CD4-positive, alpha-beta T cell (primary cell): ENCODE measurements around the gene PRKG1. TPM values are rescaled to one million over a fixed set of nuclear protein-coding genes. Genes with fewer than 3 reads are reported as not detected.

Source experiments
- ATAC-seq: fragments of 200-7000 bp; cut with Tn5 transposase; one replicate; pipeline ENCODE4 v1.10.0; 2022; ENCODE audit warnings: mild to moderate bottlenecking; ENCODE audit not compliant: poor library complexity
- CTCF ChIA-PET: fragments of 350-600 bp; sonication (Branson Sonifier 250); formaldehyde crosslinking; loops from one replicate; lab custom pipeline; 2021; ENCODE audit warnings: antibody characterized with exemption, inconsistent platforms; lab: Charles Lee
- POLR2A ChIA-PET: fragments of 350-600 bp; sonication (Branson Sonifier 250); formaldehyde crosslinking; loops from one replicate; lab custom pipeline; 2021; ENCODE audit warnings: antibody characterized with exemption, inconsistent platforms; lab: Charles Lee
- DNase-seq, 14 experiments: peaks; one replicate each; pipeline ENCODE4 v3.0.0-alpha.2; 2013 to 2020; ENCODE audit warnings: mixed read lengths in 2 of 14
- H3K27ac ChIP-seq, 2 donors: one replicate each; pipeline versions ENCODE4 v1.5.1 to v1.7.0; 2013; ENCODE audit warnings: low read length in 2 of 2, low read depth in 1 of 2, mild to moderate bottlenecking in 1 of 2
- H3K27me3 ChIP-seq, 2 experiments: 1 replicate in 1 of 2; 2 replicates in 1 of 2; pipeline versions ENCODE4 v1.6.1 to v1.7.0; 2013; ENCODE audit warnings: low read length in 2 of 2, control low read depth in 1 of 2, mild to moderate bottlenecking in 1 of 2, moderate library complexity in 1 of 2; ENCODE audit not compliant: insufficient read depth in 2 of 2, control insufficient read depth in 1 of 2
- H3K36me3 ChIP-seq: one replicate; pipeline ENCODE4 v1.6.1; 2013; ENCODE audit warnings: low read length, control low read depth; ENCODE audit not compliant: insufficient read depth
- H3K4me1 ChIP-seq: one replicate; pipeline ENCODE4 v1.6.1; 2013; ENCODE audit warnings: low read length, control low read depth; ENCODE audit not compliant: insufficient read depth
- H3K4me3 ChIP-seq: one replicate; pipeline ENCODE4 v1.5.1; 2013; ENCODE audit warnings: mild to moderate bottlenecking, low read length, moderate library complexity
- H3K9me3 ChIP-seq, 2 experiments: 1 replicate in 1 of 2; 2 replicates in 1 of 2; pipeline versions ENCODE4 v1.6.1 to v1.7.0; 2013; ENCODE audit warnings: low read length in 2 of 2, mild to moderate bottlenecking in 2 of 2, control low read depth in 1 of 2, moderate library complexity in 1 of 2; ENCODE audit not compliant: control insufficient read depth in 1 of 2, insufficient read depth in 1 of 2
- H3K27ac Mint-ChIP-seq: one replicate; pipeline ENCODE4 v1.8.0; 2020; ENCODE audit warnings: mixed read lengths
- H3K27me3 Mint-ChIP-seq: one replicate; pipeline ENCODE4 v1.8.0; 2021; ENCODE audit warnings: mixed read lengths
- H3K36me3 Mint-ChIP-seq: one replicate; pipeline ENCODE4 v1.8.0; 2021; ENCODE audit warnings: low read depth, mixed read lengths
- H3K4me1 Mint-ChIP-seq: one replicate; pipeline ENCODE4 v1.8.0; 2021; ENCODE audit warnings: low read depth, mixed read lengths
- H3K4me3 Mint-ChIP-seq: one replicate; pipeline ENCODE4 v1.8.0; 2020; ENCODE audit warnings: mild to moderate bottlenecking, mixed read lengths
- H3K9me3 Mint-ChIP-seq: one replicate; pipeline ENCODE4 v1.8.0; 2020; ENCODE audit warnings: mixed read lengths
- intact Hi-C, 2 experiments: fragments of 100-400 bp; cut with DNase I in 1 of 2; cut with micrococcal nuclease in 1 of 2; formaldehyde crosslinking; loops; one replicate each; pipeline versions ENCODE4 v1.15.1 to v1.9.0; 2023 to 2025; cut with DNase I, micrococcal nuclease
- total RNA-seq, 174 experiments: library from RNA in 2 of 174; stranded (reverse) in 2 of 174; gene quantifications; one replicate each; pipeline ENCODE4 v1.2.3 and lab custom pipeline; 2021 to 2026
- TF ChIP-seq, protein P1 (sequence below): fragments of 200-600 bp; IDR thresholded peaks from one replicate; pipeline ENCODE4 v1.8.0; 2022; ENCODE audit warnings: antibody characterized with exemption, mild to moderate bottlenecking

Gene PRKG1
- total RNA-seq, 2 experiments from 2014 or later, result 0.31 TPM; not detected in 1

DNA sequence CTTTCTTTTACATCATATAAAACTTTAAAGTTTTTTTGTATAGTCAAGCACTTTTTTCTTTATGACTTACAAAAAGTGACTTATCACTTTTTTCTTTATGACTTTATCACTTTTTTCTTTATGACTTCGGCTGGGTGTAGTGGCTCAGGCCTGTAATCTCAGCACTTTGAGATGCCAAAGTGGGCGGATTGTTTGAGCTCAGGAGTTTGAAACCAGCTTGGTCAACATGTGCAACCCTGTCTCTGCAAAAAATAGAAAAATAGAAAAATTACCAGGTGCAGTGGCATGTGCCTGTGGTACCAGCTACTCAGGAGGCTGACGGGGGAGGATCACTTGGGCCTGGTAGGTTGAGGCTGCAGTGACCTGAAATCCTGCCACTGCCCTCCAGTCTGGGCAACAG lies 733.9 kb downstream of the PRKG1 start:
- Mint-ChIP-seq H3K27me3 (peaks cover 4% of the 10 kb centered on the region), H3K36me3 (no peaks in the 10 kb centered on the region), H3K27ac (no peak overlapping the region), H3K4me3 (no peak overlapping the region), H3K4me1 (no peaks in the 10 kb centered on the region), H3K9me3 (no peaks in the 10 kb centered on the region)
- DNase-seq, result no peak
- Histone ChIP-seq H3K9me3 (no peaks in the 10 kb centered on the region), H3K4me1 (no peaks in the 10 kb centered on the region), H3K4me3 (no peak overlapping the region), H3K36me3 (no peaks in the 10 kb centered on the region), H3K27me3 (no peaks in the 10 kb centered on the region), H3K27ac (no peak overlapping the region)
- no peak for ATAC-seq
- TF ChIP-seq, protein P1, sequence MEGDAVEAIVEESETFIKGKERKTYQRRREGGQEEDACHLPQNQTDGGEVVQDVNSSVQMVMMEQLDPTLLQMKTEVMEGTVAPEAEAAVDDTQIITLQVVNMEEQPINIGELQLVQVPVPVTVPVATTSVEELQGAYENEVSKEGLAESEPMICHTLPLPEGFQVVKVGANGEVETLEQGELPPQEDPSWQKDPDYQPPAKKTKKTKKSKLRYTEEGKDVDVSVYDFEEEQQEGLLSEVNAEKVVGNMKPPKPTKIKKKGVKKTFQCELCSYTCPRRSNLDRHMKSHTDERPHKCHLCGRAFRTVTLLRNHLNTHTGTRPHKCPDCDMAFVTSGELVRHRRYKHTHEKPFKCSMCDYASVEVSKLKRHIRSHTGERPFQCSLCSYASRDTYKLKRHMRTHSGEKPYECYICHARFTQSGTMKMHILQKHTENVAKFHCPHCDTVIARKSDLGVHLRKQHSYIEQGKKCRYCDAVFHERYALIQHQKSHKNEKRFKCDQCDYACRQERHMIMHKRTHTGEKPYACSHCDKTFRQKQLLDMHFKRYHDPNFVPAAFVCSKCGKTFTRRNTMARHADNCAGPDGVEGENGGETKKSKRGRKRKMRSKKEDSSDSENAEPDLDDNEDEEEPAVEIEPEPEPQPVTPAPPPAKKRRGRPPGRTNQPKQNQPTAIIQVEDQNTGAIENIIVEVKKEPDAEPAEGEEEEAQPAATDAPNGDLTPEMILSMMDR, result no peak
- ChIA-PET POLR2A (no interaction called here), CTCF (no interaction called here)
- intact Hi-C loops, result no loop called here

DNA sequence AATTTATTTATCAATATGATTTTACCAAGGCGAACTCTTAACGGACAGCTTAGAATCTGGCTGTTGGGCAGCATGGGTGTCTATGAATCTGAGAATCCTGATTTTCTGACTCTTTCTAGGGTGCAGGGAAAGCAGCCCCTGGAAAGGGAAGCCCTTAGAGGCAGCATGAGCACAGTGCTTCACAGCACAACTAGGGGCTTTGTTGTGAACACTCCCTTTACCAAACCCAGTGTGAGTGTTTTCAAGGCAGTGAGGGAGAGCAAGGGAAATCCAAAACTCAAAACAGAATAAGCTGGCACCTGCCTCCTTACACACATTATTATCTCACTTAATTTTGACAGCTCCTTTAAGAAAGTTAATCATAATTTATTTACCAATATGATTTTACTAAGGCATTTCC lies 741.4 kb downstream of the PRKG1 start:
- intact Hi-C loops, result no loop called here
- Mint-ChIP-seq H3K27ac (no peak overlapping the region), H3K4me3 (no peak overlapping the region), H3K9me3 (no peaks in the 10 kb centered on the region), H3K27me3 (no peaks in the 10 kb centered on the region), H3K4me1 (no peaks in the 10 kb centered on the region), H3K36me3 (no peaks in the 10 kb centered on the region)
- no peak for DNase-seq
- ATAC-seq, result no peak
- no peak overlapping the region for H3K27ac ChIP-seq
- H3K27me3 ChIP-seq, result no peaks in the 10 kb centered on the region
- no peaks in the 10 kb centered on the region for H3K4me1 ChIP-seq
- ChIA-PET CTCF (no interaction called here), POLR2A (no interaction called here)
- no peaks in the 10 kb centered on the region for H3K9me3 ChIP-seq
- TF ChIP-seq, protein P1, result no peak
- H3K4me3 ChIP-seq, result no peak overlapping the region
- H3K36me3 ChIP-seq, result no peaks in the 10 kb centered on the region

DNA sequence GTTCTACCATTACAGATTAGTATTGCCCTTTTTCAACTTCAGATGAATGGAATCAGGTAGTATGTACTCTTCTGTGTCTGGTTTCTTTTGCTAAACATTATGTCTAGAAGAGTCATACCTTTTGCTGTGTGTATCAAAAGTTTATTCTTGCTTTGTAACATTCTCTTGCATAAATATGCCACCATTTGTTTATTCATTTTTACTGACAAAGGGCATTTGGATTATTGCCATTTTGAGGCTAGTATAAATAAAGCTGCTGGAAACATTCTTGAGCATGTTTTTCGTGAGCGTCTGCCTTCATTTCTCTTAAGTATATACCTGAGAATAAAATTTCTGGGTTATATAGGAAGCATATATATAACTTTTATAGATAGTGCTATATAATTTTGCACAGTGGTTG lies 746.8 kb downstream of the PRKG1 start:
- no peaks in the 10 kb centered on the region for H3K9me3 ChIP-seq
- H3K4me3 ChIP-seq, result no peak overlapping the region
- H3K4me1 ChIP-seq, result no peaks in the 10 kb centered on the region
- no peaks in the 10 kb centered on the region for H3K9me3 Mint-ChIP-seq
- ChIA-PET POLR2A (interaction anchor here (0.6 kb wide), 1 partner anchor 257 kb away, joined by 3 read pairs; no protein-coding TSS in a partner anchor), CTCF (no interaction called here)
- H3K4me1 Mint-ChIP-seq, result no peaks in the 10 kb centered on the region
- intact Hi-C loops, result no loop called here
- no peaks in the 10 kb centered on the region for H3K36me3 ChIP-seq
- H3K36me3 Mint-ChIP-seq, result no peaks in the 10 kb centered on the region
- TF ChIP-seq, protein P1, result no peak
- no peak overlapping the region for H3K27ac ChIP-seq
- H3K4me3 Mint-ChIP-seq, result no peak overlapping the region
- H3K27ac Mint-ChIP-seq, result no peak overlapping the region
- no peak for DNase-seq
- H3K27me3 Mint-ChIP-seq, result peaks cover 15% of the 10 kb centered on the region
- no peaks in the 10 kb centered on the region for H3K27me3 ChIP-seq
- no peak for ATAC-seq
